Measurements from ENCODE around the gene GATA6. TPM values are rescaled to one million over a fixed set of nuclear protein-coding genes. Genes with fewer than 3 reads are reported as not detected.
"Not testable (repeated sequence)": the region's sequence is repeated elsewhere in the genome, so short reads cannot be mapped to it uniquely, and the experiment has no call there.

The GATA6 gene
- polyA plus RNA-seq, 1 experiment = 1.5 TPM

- no peaks in the 10 kb centered on the region for H3K27me3 ChIP-seq (ENCODE audit: control insufficient read depth, insufficient read depth, low read length)
- no peak overlapping the region for H3K4me3 ChIP-seq (ENCODE audit: low read depth, low read length)
- no peak for DNase-seq (ENCODE audit: low read depth, low spot score)
- H3K27ac ChIP-seq (ENCODE audit: low read depth, low read length) = no peak overlapping the region
- CTCF ChIA-PET = interaction anchor here (1.3 kb wide), 1 partner anchor 372 kb away, joined by 3 read pairs; no protein-coding TSS in a partner anchor
- no peak for TF ChIP-seq CTCF (IDR thresholded peaks at IDR 0.05; ENCODE audit: low read depth, low read length)
- POLR2A ChIA-PET = interaction anchor here (0.7 kb wide), 1 partner anchor 11 kb away, joined by 4 read pairs; no protein-coding TSS in a partner anchor
- H3K9me3 ChIP-seq (ENCODE audit: control insufficient read depth, insufficient read depth, low read length) = no peaks in the 10 kb centered on the region; the same call in 1 of the 2 replicates
These were observed 21.9 kb downstream of the GATA6 start for GRCh38 chr18:22191346-22191695.

DNA sequence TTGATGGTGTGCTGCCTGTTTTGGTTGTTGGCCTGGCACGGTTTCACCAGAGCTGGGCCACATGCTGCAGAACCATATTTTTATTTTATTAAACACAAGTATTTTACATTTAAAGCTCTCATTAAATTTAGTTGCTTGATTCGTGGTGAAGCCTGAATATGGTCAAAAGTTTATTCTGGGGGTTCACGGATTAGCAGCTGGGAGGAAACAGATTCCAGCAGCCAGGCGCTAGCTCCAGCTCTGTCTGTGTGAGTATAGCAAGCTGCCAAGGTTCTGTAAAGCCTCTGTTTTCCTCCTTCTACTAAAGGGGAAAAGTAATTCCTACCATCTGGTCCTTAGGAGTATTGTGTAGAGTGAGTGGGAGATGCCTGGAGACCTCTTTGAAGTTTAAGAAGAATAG lies 22.5 kb downstream of the GATA6 start:
- H3K27me3 ChIP-seq (ENCODE audit: control insufficient read depth, insufficient read depth, low read length) = no peaks in the 10 kb centered on the region
- CTCF ChIA-PET = interaction anchor here (1.3 kb wide), 1 partner anchor 371 kb away, joined by 3 read pairs; no protein-coding TSS in a partner anchor
- no peak overlapping the region for H3K27ac ChIP-seq (ENCODE audit: low read depth, low read length)
- no peak overlapping the region for H3K4me3 ChIP-seq (ENCODE audit: low read depth, low read length)
- no peak for TF ChIP-seq CTCF (IDR thresholded peaks at IDR 0.05; ENCODE audit: low read depth, low read length)
- no peaks in the 10 kb centered on the region; the same call in 1 of the 2 replicates for H3K9me3 ChIP-seq (ENCODE audit: control insufficient read depth, insufficient read depth, low read length)
- POLR2A ChIA-PET = interaction anchor here (0.7 kb wide), 1 partner anchor 18 kb away, joined by 3 read pairs; no protein-coding TSS in a partner anchor
- no peak for DNase-seq (ENCODE audit: low read depth, low spot score)

DNA sequence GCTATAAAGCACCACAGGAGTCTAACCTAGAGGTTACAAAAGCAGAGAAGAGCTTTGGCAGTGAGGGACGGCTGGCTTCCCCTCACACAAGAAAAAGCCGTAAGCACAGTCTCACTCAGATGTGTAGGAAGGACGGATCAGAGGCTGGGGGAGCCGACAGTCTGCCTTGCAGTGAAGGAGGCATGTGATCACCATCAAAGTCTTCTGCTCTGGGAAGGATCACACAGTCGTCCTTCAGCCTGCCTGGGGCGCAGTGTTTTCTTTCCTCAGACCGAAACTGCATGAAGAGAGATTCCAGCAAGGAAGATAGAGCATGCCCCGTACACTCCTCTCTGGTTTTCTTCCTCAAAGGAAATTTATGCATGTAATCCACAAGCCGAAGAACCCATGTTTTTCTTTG lies 24.1 kb downstream of the GATA6 start:
- ChIA-PET CTCF (no interaction called here), POLR2A (no interaction called here)
- no peaks in the 10 kb centered on the region; the same call in 1 of the 2 replicates for H3K9me3 ChIP-seq (ENCODE audit: control insufficient read depth, insufficient read depth, low read length)
- no peak overlapping the region for H3K4me3 ChIP-seq (ENCODE audit: low read depth, low read length)
- TF ChIP-seq CTCF (IDR thresholded peaks at IDR 0.05; ENCODE audit: low read depth, low read length) = no peak
- H3K27me3 ChIP-seq (ENCODE audit: control insufficient read depth, insufficient read depth, low read length) = no peaks in the 10 kb centered on the region
- no peak for DNase-seq (ENCODE audit: low read depth, low spot score)
- no peak overlapping the region for H3K27ac ChIP-seq (ENCODE audit: low read depth, low read length)

DNA sequence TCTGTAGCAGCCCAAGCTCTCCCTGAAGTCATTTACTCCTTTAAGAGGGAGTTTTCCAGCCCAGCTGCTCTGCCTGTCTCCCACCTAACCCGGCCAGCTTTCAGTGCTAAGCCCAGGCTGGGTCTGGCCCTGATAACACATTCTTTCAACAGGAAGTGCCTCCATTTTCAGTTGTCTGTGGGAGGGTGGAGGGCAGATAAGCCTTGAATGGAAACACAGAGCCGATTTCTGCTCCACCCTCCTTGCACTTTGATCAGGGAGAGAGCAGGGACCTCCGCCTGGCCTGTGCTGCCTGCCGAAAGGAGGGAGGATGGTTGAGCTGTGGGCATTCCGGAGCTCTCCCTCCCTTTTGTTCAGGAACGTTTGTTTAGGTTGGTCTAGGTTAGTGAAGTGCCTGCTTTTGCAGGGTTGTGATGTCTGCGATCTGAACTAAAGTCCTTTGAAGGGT lies 24.8 kb downstream of the GATA6 start:
- H3K27ac ChIP-seq (ENCODE audit: low read depth, low read length) = no peak overlapping the region
- DNase-seq (ENCODE audit: low read depth, low spot score) = no peak
- no peaks in the 10 kb centered on the region for H3K27me3 ChIP-seq (ENCODE audit: control insufficient read depth, insufficient read depth, low read length)
- H3K4me3 ChIP-seq (ENCODE audit: low read depth, low read length) = no peak overlapping the region
- ChIA-PET POLR2A (no interaction called here), CTCF (no interaction called here)
- H3K9me3 ChIP-seq (ENCODE audit: control insufficient read depth, insufficient read depth, low read length) = no peaks in the 10 kb centered on the region; the same call in 1 of the 2 replicates
- no peak for TF ChIP-seq CTCF (IDR thresholded peaks at IDR 0.05; ENCODE audit: low read depth, low read length)

- no peak overlapping the region for H3K27ac ChIP-seq (ENCODE audit: low read depth, low read length)
- ChIA-PET CTCF (no interaction called here), POLR2A (no interaction called here)
- no peaks in the 10 kb centered on the region for H3K27me3 ChIP-seq (ENCODE audit: control insufficient read depth, insufficient read depth, low read length)
- H3K9me3 ChIP-seq (ENCODE audit: control insufficient read depth, insufficient read depth, low read length) = no peaks in the 10 kb centered on the region; the same call in 1 of the 2 replicates
- DNase-seq (ENCODE audit: low read depth, low spot score) = no peak
- H3K4me3 ChIP-seq (ENCODE audit: low read depth, low read length) = no peak overlapping the region
- TF ChIP-seq CTCF (IDR thresholded peaks at IDR 0.05; ENCODE audit: low read depth, low read length) = no peak
These were observed 25.7 kb downstream of the GATA6 start for GRCh38 chr18:22195052-22195451.

- not testable (repeated sequence) for H3K4me3 ChIP-seq (ENCODE audit: low read depth, low read length); H3K27ac ChIP-seq (ENCODE audit: low read depth, low read length); H3K27me3 ChIP-seq (ENCODE audit: control insufficient read depth, insufficient read depth, low read length); H3K9me3 ChIP-seq (ENCODE audit: control insufficient read depth, insufficient read depth, low read length); DNase-seq (ENCODE audit: low read depth, low spot score)
- CTCF ChIA-PET = interaction anchor here (0.7 kb wide), 1 partner anchor 364 kb away, joined by 4 read pairs; no protein-coding TSS in a partner anchor
- POLR2A ChIA-PET = interaction anchor here (0.6 kb wide), 1 partner anchor 32 kb away, joined by 7 read pairs; no protein-coding TSS in a partner anchor
These were observed 27.6 kb downstream of the GATA6 start for GRCh38 chr18:22196943-22197342.

All from AG04450 (cell line).